ENCODE data around the gene FAM124A. TPM values are rescaled to one million over a fixed set of nuclear protein-coding genes. Genes with fewer than 3 reads are reported as not detected.

The FAM124A gene
- total RNA-seq, 1 experiment from 2014 or later = 1.1 TPM

- DNase-seq (ENCODE audit: low read depth, low spot score) = no peak
- Histone ChIP-seq H3K36me3 (ENCODE audit: control insufficient read depth, insufficient read depth, low read length) (no peaks in the 10 kb centered on the region), H3K4me1 (ENCODE audit: control insufficient read depth, insufficient read depth, low read length) (no peaks in the 10 kb centered on the region), H3K27me3 (ENCODE audit: control insufficient read depth, insufficient read depth, low read length) (peaks cover 14% of the 10 kb centered on the region), H3K4me3 (ENCODE audit: low read depth in 2 of 2, low read length in 2 of 2) (no peak overlapping the region), H3K27ac (ENCODE audit: low read length) (no peak overlapping the region), H3K9me3 (ENCODE audit: control insufficient read depth, insufficient read depth, low read depth, low read length) (no peaks in the 10 kb centered on the region)
- TF ChIP-seq POLR2AphosphoS5 (IDR thresholded peaks at IDR 0.05; ENCODE audit: low read depth, low read length) (no peak), CTCF (IDR thresholded peaks at IDR 0.05) (no peak), SIN3A (IDR thresholded peaks at IDR 0.05; ENCODE audit: borderline replicate concordance, insufficient read depth, low read depth, low read length) (no peak), REST (IDR thresholded peaks at IDR 0.05; ENCODE audit: insufficient read depth in 1 of 2, low read depth in 2 of 2, low read length in 1 of 2) (no peak), TCF7L2 (IDR thresholded peaks at IDR 0.05; ENCODE audit: low read depth, low read length) (no peak)
- POLR2A ChIA-PET = no interaction called here
- in situ Hi-C loops (cut with HindIII; ENCODE audit: low pct_unique_long_range_greater_than_20kb, low sequenced_read_pairs) (no loop called here), intact Hi-C loops (cut with micrococcal nuclease; ENCODE audit: unreplicated experiment) (no loop called here)
- ATAC-seq = no peak
- CTCF ChIA-PET = no interaction called here
- BruUV-seq (replicated peaks) = no TSS peak
Measured at GRCh38 chr13:51212758-51213157, 9.4 kb upstream of the FAM124A start.

- H3K9me3 ChIP-seq (ENCODE audit: control insufficient read depth, insufficient read depth, low read depth, low read length) = no peaks in the 10 kb centered on the region
- TF ChIP-seq SIN3A (IDR thresholded peaks at IDR 0.05; ENCODE audit: borderline replicate concordance, insufficient read depth, low read depth, low read length) (no peak), REST (IDR thresholded peaks at IDR 0.05; ENCODE audit: insufficient read depth in 1 of 2, low read depth in 2 of 2, low read length in 1 of 2) (no peak), TCF7L2 (IDR thresholded peaks at IDR 0.05; ENCODE audit: low read depth, low read length) (no peak), POLR2AphosphoS5 (IDR thresholded peaks at IDR 0.05; ENCODE audit: low read depth, low read length) (no peak), CTCF (IDR thresholded peaks at IDR 0.05) (no peak)
- ATAC-seq (no peak), DNase-seq (ENCODE audit: low read depth, low spot score) (no peak)
- ChIA-PET POLR2A (no interaction called here), CTCF (no interaction called here)
- H3K36me3 ChIP-seq (ENCODE audit: control insufficient read depth, insufficient read depth, low read length) = no peaks in the 10 kb centered on the region
- no peak overlapping the region for H3K4me3 ChIP-seq (ENCODE audit: low read depth in 2 of 2, low read length in 2 of 2)
- BruUV-seq (replicated peaks) = no TSS peak
- H3K4me1 ChIP-seq (ENCODE audit: control insufficient read depth, insufficient read depth, low read length) = no peaks in the 10 kb centered on the region
- no peak overlapping the region for H3K27ac ChIP-seq (ENCODE audit: low read length)
- peaks cover 14% of the 10 kb centered on the region for H3K27me3 ChIP-seq (ENCODE audit: control insufficient read depth, insufficient read depth, low read length)
- intact Hi-C loops (cut with micrococcal nuclease; ENCODE audit: unreplicated experiment) = no loop called here
- in situ Hi-C loops (cut with HindIII; ENCODE audit: low pct_unique_long_range_greater_than_20kb, low sequenced_read_pairs) = no loop called here
Measured at GRCh38 chr13:51213173-51213728, 8.9 kb upstream of the FAM124A start.

Data from Panc1 (cell line).